ENCODE data around the gene GRK7. TPM values are rescaled to one million over a fixed set of nuclear protein-coding genes. Genes with fewer than 3 reads are reported as not detected.
"Not testable (repeated sequence)": the region's sequence is repeated elsewhere in the genome, so short reads cannot be mapped to it uniquely, and the experiment has no call there.

Gene GRK7
- total RNA-seq, 6 experiments from 2014 or later, result not detected

DNA sequence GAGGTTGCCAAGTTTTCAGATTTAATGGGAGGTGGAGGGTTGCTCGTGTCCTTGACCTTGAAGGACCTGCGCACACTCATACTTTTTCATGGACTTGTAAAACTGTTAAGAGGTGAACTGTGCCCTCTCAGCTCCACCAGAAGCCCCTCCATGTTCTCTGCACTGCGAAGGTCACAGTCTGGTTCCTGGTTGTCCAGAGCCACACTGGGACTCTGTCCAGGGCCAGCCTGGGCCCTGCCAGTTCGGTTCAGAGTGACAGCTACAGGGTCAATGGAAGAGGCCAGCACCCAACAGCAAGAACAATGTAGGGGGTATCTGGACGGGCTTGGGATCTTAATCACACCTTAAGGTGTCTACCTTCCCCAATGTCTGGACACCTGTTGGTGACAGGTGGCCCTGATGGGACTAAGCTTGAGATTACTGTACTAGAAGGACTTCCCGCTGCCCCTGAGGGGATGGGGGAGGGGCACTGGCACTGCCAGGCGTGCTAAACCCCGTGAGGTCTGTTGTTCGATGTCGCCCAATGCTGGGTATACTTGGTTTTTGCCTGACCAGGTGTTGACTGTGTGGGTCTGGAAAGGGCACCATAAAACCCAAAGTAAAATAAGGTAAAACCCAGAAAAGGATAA lies 34.7 kb downstream of the GRK7 start:
- peaks cover 5% of the 10 kb centered on the region; the same call in 1 of the 2 replicates for H3K4me1 Mint-ChIP-seq (ENCODE audit: low read depth)

GRCh38 chr3:141798448-141798845 lies 35.2 kb downstream of the GRK7 start:
- DNase-seq, result no peak
- H3K4me1 Mint-ChIP-seq (ENCODE audit: low read depth), result peaks cover 5% of the 10 kb centered on the region; the same call in 1 of the 2 replicates
- H3K4me3 Mint-ChIP-seq, result no peak overlapping the region
- peaks cover 7% of the 10 kb centered on the region for H3K9me3 Mint-ChIP-seq
- H3K36me3 Mint-ChIP-seq (ENCODE audit: low read depth), result no peaks in the 10 kb centered on the region
- H3K27ac Mint-ChIP-seq, result no peak overlapping the region
- TF ChIP-seq, protein P1, sequence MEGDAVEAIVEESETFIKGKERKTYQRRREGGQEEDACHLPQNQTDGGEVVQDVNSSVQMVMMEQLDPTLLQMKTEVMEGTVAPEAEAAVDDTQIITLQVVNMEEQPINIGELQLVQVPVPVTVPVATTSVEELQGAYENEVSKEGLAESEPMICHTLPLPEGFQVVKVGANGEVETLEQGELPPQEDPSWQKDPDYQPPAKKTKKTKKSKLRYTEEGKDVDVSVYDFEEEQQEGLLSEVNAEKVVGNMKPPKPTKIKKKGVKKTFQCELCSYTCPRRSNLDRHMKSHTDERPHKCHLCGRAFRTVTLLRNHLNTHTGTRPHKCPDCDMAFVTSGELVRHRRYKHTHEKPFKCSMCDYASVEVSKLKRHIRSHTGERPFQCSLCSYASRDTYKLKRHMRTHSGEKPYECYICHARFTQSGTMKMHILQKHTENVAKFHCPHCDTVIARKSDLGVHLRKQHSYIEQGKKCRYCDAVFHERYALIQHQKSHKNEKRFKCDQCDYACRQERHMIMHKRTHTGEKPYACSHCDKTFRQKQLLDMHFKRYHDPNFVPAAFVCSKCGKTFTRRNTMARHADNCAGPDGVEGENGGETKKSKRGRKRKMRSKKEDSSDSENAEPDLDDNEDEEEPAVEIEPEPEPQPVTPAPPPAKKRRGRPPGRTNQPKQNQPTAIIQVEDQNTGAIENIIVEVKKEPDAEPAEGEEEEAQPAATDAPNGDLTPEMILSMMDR (IDR thresholded peaks at IDR 0.05), result no peak
- peaks cover 18% of the 10 kb centered on the region for H3K27me3 Mint-ChIP-seq (ENCODE audit: insufficient read depth)

More for the DNA sequence above, 34.7 kb downstream of the GRK7 start:
- H3K27me3 Mint-ChIP-seq (ENCODE audit: insufficient read depth), result peaks cover 18% of the 10 kb centered on the region
- H3K4me3 Mint-ChIP-seq, result peak overlapping the region; percentile 77
- no peaks in the 10 kb centered on the region for H3K36me3 Mint-ChIP-seq (ENCODE audit: low read depth)
- TF ChIP-seq, protein P1 (IDR thresholded peaks at IDR 0.05), result no peak
- peaks cover 7% of the 10 kb centered on the region for H3K9me3 Mint-ChIP-seq
- DNase-seq, result no peak
- H3K27ac Mint-ChIP-seq, result peak overlapping the region; percentile 74; the same call in 1 of the 2 replicates

- peaks cover 7% of the 10 kb centered on the region for H3K9me3 Mint-ChIP-seq
- TF ChIP-seq, protein P1 (IDR thresholded peaks at IDR 0.05), result no peak
- no peak overlapping the region for H3K27ac Mint-ChIP-seq
- H3K27me3 Mint-ChIP-seq (ENCODE audit: insufficient read depth), result peaks cover 12% of the 10 kb centered on the region
- H3K4me3 Mint-ChIP-seq, result no peak overlapping the region
- H3K36me3 Mint-ChIP-seq (ENCODE audit: low read depth), result no peaks in the 10 kb centered on the region
- DNase-seq, result no peak
- H3K4me1 Mint-ChIP-seq (ENCODE audit: low read depth), result peaks cover 4% of the 10 kb centered on the region; the same call in 1 of the 2 replicates
Observed at GRCh38 chr3:141802316-141803077, 39.3 kb downstream of the GRK7 start.

GRCh38 chr3:141803538-141803937 lies 40.3 kb downstream of the GRK7 start:
- H3K36me3 Mint-ChIP-seq (ENCODE audit: low read depth); H3K27ac Mint-ChIP-seq; H3K4me1 Mint-ChIP-seq (ENCODE audit: low read depth); H3K4me3 Mint-ChIP-seq; DNase-seq; H3K27me3 Mint-ChIP-seq (ENCODE audit: insufficient read depth); H3K9me3 Mint-ChIP-seq: not testable (repeated sequence)

GRCh38 chr3:141804447-141804777 lies 41.2 kb downstream of the GRK7 start:
- H3K4me3 Mint-ChIP-seq, result no peak overlapping the region
- H3K9me3 Mint-ChIP-seq, result peaks cover 7% of the 10 kb centered on the region
- no peaks in the 10 kb centered on the region for H3K4me1 Mint-ChIP-seq (ENCODE audit: low read depth)
- TF ChIP-seq, protein P1 (IDR thresholded peaks at IDR 0.05), result no peak
- no peak overlapping the region for H3K27ac Mint-ChIP-seq
- peaks cover 5% of the 10 kb centered on the region for H3K27me3 Mint-ChIP-seq (ENCODE audit: insufficient read depth)
- no peaks in the 10 kb centered on the region for H3K36me3 Mint-ChIP-seq (ENCODE audit: low read depth)
- no peak for DNase-seq

All from HFFc6 (cell line).